ENCODE measurements around the gene MYO1D. TPM values are rescaled to one million over a fixed set of nuclear protein-coding genes. Genes with fewer than 3 reads are reported as not detected.

Gene MYO1D
- total RNA-seq, 8 experiments from 2014 or later: 1.6 to 9.8 (median 5.6) TPM

DNA sequence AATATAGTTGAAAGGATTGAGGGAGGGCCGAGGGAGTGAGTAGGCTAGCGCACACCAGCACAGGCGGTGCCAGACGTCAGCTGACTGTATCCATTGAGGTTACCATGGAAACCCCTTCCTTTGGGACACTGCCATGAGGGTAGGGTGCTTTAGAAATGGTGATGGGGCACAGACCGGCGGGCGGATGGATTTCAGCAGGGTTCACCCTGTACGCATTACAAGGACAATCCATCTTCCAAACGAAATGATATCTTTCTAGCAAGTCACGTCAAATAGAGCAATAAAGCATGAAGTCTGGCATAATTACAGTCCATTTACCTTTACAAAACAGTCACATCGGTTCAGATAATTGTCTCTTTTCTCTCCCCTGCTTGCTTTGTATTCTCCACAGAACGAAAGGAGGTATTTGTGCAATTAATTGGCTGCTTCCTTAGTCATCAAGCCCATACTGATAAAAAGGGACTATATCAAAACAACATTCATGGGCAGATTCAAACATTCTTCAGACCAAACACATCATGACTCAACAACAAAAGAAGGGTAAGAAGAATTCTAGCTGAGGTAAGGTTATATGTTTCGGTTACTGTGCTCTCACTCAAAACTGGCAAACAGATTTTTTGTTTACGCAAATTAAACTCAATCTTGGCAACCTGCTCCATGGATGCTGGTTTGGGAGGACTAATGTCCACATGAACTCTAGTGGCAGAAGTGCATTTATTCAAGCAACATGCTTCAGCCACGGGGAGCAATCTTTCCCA is 249.5 kb downstream of the MYO1D start:
- in situ Hi-C loops (cut with MboI; ENCODE audit: low pct_unique_long_range_greater_than_20kb in 2 of 9, low sequenced_read_pairs in 9 of 9, unreplicated experiment in 9 of 9): no loop called here
- WGBS, 10 experiments: 15 to 95% (median 24%) methylated on average over 2 to 14 of the region's 15 CpGs; no CpG with 5 or more reads in 1 of the 10 experiments
- ATAC-seq (replicated peaks in 6 of 8): peak in 5 of 8 experiments; percentile 100
- Histone ChIP-seq H3K4me1 (replicated peaks in 1 of 2) (peaks cover 22 to 30% of the 10 kb centered on the region in 2 donors), H3K27ac (peak overlapping the region in 1 of 2 donors; percentile 25), H3K4me3 (peak overlapping the region in 4 of 5 donors; percentile 5 to 20 (median 12))

DNA sequence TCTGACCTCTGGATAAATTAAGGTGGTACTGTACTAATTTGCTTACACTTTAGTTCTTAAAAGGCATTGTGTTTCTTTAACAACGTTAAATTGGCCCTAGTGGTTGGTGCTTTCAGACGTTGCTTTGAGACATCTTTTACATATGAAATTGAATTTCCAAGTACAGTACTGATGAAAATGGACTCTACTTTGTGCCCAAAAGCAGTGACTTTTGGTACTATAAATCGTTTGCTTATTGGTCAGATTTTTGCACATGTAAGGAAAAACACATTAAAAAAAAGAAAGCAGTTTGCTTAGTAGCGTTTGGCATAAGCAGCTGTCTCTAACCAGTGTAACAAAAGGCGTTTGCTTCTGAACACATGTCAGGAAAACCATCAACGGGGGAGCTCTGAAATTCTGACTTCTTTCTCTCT is 250.5 kb downstream of the MYO1D start:
- Histone ChIP-seq H3K27ac (peak overlapping the region; percentile 5 to 67), H3K4me1 (replicated peaks in 1 of 2) (peaks cover 22 to 30% of the 10 kb centered on the region in 2 donors), H3K4me3 (no peak overlapping the region)
- 4 to 35% (median 9%) methylated on average over 4 to 6 of the region's 6 CpGs for WGBS, 10 experiments
- ATAC-seq (replicated peaks in 6 of 8): peak in 1 of 8 experiments; percentile 34
- in situ Hi-C loops (cut with MboI; ENCODE audit: low pct_unique_long_range_greater_than_20kb in 2 of 9, low sequenced_read_pairs in 9 of 9, unreplicated experiment in 9 of 9): no loop called here

DNA sequence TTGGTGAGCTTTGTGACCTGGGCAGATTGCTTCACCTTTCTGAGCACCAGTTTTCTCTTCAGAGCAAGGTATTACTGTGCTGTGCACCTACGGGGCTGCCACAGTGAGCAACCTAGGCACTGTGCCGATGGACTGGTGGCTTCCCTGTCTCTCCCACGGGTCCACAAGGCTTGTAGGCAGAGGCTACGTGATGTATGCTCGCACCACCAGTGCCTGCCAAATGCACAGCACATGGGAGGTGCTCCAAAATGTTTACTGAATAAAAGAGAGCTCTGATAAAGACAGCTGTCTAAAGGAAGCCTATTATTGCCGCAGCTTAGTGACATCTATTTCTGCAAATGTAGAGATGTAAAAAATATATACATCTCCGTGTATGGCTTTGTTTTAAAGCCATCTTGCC is 251.0 kb downstream of the MYO1D start:
- peak overlapping the region; percentile 5 to 67 for H3K27ac ChIP-seq
- peak in 1 of 8 experiments; percentile 53 for ATAC-seq (replicated peaks in 6 of 8)
- no peak overlapping the region for H3K4me3 ChIP-seq
- peaks cover 22 to 30% of the 10 kb centered on the region in 2 donors for H3K4me1 ChIP-seq (replicated peaks in 1 of 2)
- WGBS, 10 experiments: 40 to 88% (median 73%) methylated on average over 1 to 6 of the region's 7 CpGs; no CpG with 5 or more reads in 3 of the 10 experiments
- in situ Hi-C loops (cut with MboI; ENCODE audit: low pct_unique_long_range_greater_than_20kb in 2 of 9, low sequenced_read_pairs in 9 of 9, unreplicated experiment in 9 of 9): no loop called here

DNA sequence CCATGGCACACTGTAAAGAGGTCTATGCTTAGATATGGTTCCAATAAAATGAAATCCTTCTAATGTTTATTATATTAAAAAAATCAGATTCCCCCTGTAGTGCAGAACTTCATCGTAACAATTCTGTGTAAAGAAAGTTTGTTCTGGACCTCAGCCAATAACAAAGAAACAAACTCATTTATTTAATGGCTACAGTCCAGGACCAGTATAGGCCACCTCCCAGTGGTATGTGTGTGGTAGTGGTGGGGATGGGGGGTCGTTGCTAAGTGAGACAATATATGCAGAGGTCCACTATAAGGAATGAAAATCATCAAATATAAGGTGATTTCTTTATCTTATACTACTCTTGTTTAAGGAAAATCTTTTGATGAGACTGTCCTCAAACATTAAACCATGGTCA is 253.7 kb downstream of the MYO1D start:
- Histone ChIP-seq H3K4me3 (no peak overlapping the region), H3K4me1 (replicated peaks in 1 of 2) (peaks cover 22 to 24% of the 10 kb centered on the region in 2 donors), H3K27ac (no peak overlapping the region)
- in situ Hi-C loops (cut with MboI; ENCODE audit: low pct_unique_long_range_greater_than_20kb in 2 of 9, low sequenced_read_pairs in 9 of 9, unreplicated experiment in 9 of 9): loop anchor here in 1 of 9 experiments (25.0 kb wide), 1 partner anchor 136 kb away; the partner anchor contains the start of gene CDK5R1
- WGBS, 10 experiments: 40 to 100% (median 77%) methylated on average over 1 to 2 of the region's 2 CpGs; no CpG with 5 or more reads in 1 of the 10 experiments
- ATAC-seq (replicated peaks in 6 of 8): no peak

DNA sequence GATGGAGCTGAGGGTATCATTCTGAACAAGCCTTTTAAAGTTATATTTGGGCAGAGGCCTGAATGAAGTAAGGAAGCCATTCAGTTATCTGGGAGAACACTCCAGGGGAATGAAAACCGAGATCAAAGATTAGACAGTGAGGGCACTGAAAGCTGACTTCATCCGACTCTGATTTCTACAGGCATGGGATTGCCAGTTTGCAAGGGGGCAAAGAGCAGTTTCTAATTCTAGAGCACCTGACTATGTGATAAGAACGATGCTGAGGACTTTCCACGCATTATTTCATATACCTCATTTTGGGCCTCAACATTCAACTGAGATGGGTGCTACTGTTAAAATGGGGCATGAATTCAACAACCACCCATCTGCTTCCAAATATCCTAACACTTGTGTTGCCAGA is 254.4 kb downstream of the MYO1D start:
- H3K4me3 ChIP-seq: no peak overlapping the region
- in situ Hi-C loops (cut with MboI; ENCODE audit: low pct_unique_long_range_greater_than_20kb in 2 of 9, low sequenced_read_pairs in 9 of 9, unreplicated experiment in 9 of 9): loop anchor here in 1 of 9 experiments (25.0 kb wide), 1 partner anchor 135 kb away; the partner anchor contains the start of gene CDK5R1
- peaks cover 17% of the 10 kb centered on the region in 2 donors for H3K4me1 ChIP-seq (replicated peaks in 1 of 2)
- no peak for ATAC-seq (replicated peaks in 6 of 8)
- no peak overlapping the region for H3K27ac ChIP-seq
- 80 to 100% (median 91%) methylated on average over 1 to 4 of the region's 4 CpGs; no CpG with 5 or more reads in 3 of the 10 experiments for whole genome bisulfite sequencing, 10 experiments

DNA sequence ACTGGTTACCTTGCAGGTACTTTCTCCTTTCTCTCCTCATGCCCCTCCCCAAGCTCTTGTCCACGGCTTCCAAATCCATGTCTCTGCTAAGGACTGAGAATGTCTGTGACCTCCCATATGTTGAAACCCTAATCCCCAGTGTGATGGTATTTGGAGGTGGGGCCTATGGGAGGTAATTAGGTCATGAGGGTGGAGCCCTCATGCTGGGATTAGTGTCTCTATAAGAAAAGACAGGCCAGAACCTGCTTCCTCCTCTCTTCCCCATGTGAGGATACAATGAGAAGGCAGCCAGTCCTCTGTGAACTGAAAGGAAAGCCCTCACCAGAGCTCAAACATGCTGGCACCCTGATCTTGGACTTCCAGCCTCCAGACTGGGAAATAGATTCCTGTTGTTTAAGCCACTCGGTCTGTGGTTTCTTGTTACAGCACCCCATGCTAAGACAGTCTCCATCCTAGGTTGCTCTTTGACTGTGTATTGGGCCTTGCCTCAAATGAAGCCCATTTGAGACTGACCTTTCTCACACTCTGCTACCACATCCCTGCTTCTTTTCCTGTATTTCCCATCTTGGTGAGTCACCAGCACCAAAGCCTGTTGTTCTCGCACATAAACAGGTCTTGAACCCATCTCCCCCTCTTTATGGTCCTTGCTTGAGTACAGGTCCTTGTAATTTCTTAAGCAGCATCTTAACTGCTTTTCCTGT is 255.2 kb downstream of the MYO1D start:
- in situ Hi-C loops (cut with MboI; ENCODE audit: low pct_unique_long_range_greater_than_20kb in 2 of 9, low sequenced_read_pairs in 9 of 9, unreplicated experiment in 9 of 9): loop anchor here in 1 of 9 experiments (25.0 kb wide), 1 partner anchor 134 kb away; the partner anchor contains the start of gene CDK5R1
- Histone ChIP-seq H3K4me1 (replicated peaks in 1 of 2) (peaks cover 12 to 13% of the 10 kb centered on the region in 2 donors), H3K27ac (no peak overlapping the region), H3K4me3 (no peak overlapping the region)
- 29 to 74% (median 58%) methylated on average over 1 to 3 of the region's 3 CpGs; no CpG with 5 or more reads in 5 of the 10 experiments for WGBS, 10 experiments
- ATAC-seq (replicated peaks in 6 of 8): peak in 3 of 8 experiments; percentile 79 to 93 (median 80)

DNA sequence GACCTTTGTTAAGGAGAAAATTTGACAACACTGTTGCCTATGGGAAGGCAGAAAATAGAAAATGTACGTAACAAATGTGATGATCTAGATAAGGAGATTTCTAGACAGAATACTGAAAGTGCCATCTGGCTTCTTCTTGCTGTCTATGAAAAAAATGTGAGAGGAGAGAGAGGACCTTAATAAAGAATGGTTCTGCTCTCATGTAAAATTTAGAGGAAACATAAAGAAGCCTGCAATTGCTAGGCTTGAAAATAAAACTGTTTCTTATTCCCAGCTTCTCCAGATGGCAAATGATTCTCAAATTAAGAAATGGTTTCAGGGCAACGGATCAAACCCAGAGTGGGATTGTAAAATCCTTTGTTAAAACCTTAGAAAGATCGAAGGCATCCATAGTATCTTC is 261.6 kb downstream of the MYO1D start:
- H3K4me1 ChIP-seq (replicated peaks in 1 of 2): no peaks in the 10 kb centered on the region
- in situ Hi-C loops (cut with MboI; ENCODE audit: low pct_unique_long_range_greater_than_20kb in 2 of 9, low sequenced_read_pairs in 9 of 9, unreplicated experiment in 9 of 9): loop anchor here in 1 of 9 experiments (25.0 kb wide), 1 partner anchor 128 kb away; the partner anchor contains the start of gene CDK5R1
- H3K4me3 ChIP-seq: no peak overlapping the region
- 52 to 90% (median 74%) methylated on average over 2 to 3 of the region's 3 CpGs for WGBS, 10 experiments
- no peak for ATAC-seq (replicated peaks in 6 of 8)
- H3K27ac ChIP-seq: no peak overlapping the region

DNA sequence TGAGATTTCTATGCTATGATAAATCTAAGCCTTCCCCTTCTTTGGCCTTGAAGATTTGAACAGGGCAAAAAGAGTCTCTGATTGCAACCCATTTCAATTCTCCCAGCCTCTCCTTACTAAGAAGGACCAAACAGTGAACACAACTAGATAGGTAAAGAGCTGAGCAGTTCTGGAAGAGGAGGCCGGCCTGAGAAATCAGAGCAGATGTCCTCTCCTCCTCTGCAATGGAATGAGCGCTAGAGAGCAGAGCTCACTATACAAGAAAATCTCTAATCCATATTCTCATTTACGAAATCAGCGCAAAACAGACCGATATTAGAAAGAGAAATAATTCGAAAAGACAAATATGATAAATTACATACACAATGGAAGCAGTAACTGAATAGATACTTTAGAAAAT is 266.0 kb downstream of the MYO1D start:
- no peaks in the 10 kb centered on the region for H3K4me1 ChIP-seq (replicated peaks in 1 of 2)
- H3K4me3 ChIP-seq: no peak overlapping the region
- 78 to 95% (median 84%) methylated on average over 3 to 6 of the region's 6 CpGs; no CpG with 5 or more reads in 1 of the 10 experiments for WGBS, 10 experiments
- in situ Hi-C loops (cut with MboI; ENCODE audit: low pct_unique_long_range_greater_than_20kb in 2 of 9, low sequenced_read_pairs in 9 of 9, unreplicated experiment in 9 of 9): loop anchor here in 1 of 9 experiments (25.0 kb wide), 1 partner anchor 124 kb away; the partner anchor contains the start of gene CDK5R1
- no peak overlapping the region for H3K27ac ChIP-seq
- no peak for ATAC-seq (replicated peaks in 6 of 8)

DNA sequence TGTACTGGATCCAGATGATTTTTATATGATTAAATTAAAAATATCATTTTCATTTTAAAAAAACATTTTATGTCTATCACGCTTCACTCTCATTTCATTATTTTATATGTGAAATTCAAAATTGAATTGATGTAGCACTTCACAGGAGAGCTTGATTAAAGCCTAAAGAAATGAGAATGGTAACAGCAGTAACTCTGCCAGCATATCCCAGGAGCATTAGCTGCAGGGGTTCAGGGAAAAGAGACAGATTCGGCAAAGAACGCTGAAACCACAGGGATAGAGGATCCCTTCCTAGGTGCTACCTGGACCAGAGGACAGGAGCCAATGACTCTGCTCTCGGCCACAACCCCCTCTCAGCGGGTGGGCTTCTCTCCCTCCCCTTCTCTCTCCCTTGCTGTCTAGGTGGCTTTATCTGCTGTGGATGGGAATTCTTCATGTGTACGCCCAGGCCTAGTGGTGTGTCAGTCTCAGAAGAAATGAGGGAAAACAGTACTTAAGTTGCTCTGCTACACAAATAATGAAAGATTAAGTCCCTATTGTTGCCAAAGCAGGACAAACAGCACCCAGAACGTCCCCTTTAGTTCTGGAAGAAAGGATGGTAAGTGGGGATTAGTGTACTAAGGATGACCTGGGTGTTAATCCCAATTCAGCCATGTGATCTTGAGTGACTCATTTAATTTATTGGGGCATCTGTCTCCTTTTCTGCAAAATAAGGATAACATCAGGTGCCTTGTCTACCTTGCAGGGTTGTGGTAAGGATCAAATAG is 266.9 kb downstream of the MYO1D start:
- ATAC-seq (replicated peaks in 6 of 8): no peak
- in situ Hi-C loops (cut with MboI; ENCODE audit: low pct_unique_long_range_greater_than_20kb in 2 of 9, low sequenced_read_pairs in 9 of 9, unreplicated experiment in 9 of 9): loop anchor here in 1 of 9 experiments (25.0 kb wide), 1 partner anchor 123 kb away; the partner anchor contains the start of gene CDK5R1

DNA sequence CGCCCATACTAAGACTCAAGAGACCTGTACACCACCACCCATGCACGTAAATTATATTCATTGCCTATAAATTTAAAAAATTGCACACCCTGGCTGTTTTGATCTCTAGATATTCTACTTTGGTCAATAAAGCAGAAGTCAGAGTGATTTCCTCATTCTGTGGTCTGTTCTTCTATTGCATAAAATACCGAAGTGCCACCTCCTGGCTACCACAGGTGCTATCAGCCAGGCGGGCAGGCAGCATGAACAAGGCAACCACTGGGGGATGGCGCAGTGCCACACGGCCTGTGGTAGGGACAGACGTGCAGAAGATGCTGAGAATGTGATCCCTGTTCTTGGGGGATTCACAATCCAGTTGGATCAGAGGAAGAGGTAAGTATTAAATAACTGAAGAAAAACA is 267.8 kb downstream of the MYO1D start:
- WGBS, 10 experiments: 74 to 100% (median 82%) methylated on average over 2 to 6 of the region's 7 CpGs; no CpG with 5 or more reads in 3 of the 10 experiments
- in situ Hi-C loops (cut with MboI; ENCODE audit: low pct_unique_long_range_greater_than_20kb in 2 of 9, low sequenced_read_pairs in 9 of 9, unreplicated experiment in 9 of 9): loop anchor here in 1 of 9 experiments (25.0 kb wide), 1 partner anchor 122 kb away; the partner anchor contains the start of gene CDK5R1
- H3K4me1 ChIP-seq (replicated peaks in 1 of 2): no peaks in the 10 kb centered on the region
- H3K27ac ChIP-seq: no peak overlapping the region
- ATAC-seq (replicated peaks in 6 of 8): peak in 2 of 8 experiments; percentile 29 to 36
- no peak overlapping the region for H3K4me3 ChIP-seq

More for the DNA sequence above, 266.9 kb downstream of the MYO1D start:
- no peak overlapping the region for H3K27ac ChIP-seq
- no peak overlapping the region for H3K4me3 ChIP-seq
- H3K4me1 ChIP-seq (replicated peaks in 1 of 2): no peaks in the 10 kb centered on the region
- 0 to 100% (median 78%) methylated on average over 1 to 7 of the region's 7 CpGs; no CpG with 5 or more reads in 1 of the 10 experiments for WGBS, 10 experiments

DNA sequence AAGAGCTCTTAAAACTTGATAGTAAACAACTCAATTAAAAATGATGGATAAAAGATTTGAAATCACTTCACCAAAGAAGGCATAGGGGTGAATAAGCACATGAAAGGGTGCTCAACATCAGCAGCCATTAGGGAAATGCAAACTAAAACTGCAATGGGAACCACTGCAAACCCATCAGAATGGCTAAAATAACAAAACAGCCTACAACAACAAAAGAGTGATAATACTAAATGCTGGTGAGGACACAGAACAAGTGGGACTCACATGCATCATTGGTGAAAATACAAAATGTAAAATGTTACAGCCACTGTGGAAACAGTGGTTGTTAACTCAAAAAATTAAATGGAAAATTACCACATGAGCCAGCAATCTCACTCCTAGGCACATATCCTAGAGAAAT is 268.7 kb downstream of the MYO1D start:
- in situ Hi-C loops (cut with MboI; ENCODE audit: low pct_unique_long_range_greater_than_20kb in 2 of 9, low sequenced_read_pairs in 9 of 9, unreplicated experiment in 9 of 9): loop anchor here in 1 of 9 experiments (25.0 kb wide), 1 partner anchor 121 kb away; the partner anchor contains the start of gene CDK5R1
- H3K4me3 ChIP-seq: no peak overlapping the region
- no peak for ATAC-seq (replicated peaks in 6 of 8)
- H3K4me1 ChIP-seq (replicated peaks in 1 of 2): no peaks in the 10 kb centered on the region
- no peak overlapping the region for H3K27ac ChIP-seq

DNA sequence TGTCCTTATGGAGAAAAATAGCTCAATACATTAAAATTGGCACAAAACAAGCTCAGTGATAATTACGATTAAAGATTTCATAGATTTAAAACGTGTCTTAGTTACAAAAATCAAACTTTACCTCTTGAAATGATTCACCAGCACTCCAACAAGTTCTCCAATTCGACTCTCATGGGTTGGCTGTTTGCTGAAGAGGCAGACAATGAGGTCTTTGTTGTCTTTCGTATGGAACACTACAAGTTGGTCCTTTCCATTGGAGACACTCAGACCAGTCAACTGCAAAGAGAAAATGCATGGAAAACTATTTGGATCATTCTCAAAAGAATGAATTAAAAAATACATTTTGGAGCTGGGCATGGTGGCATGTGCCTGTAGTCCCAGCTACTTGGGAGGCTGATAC is 272.0 kb downstream of the MYO1D start:
- Histone ChIP-seq H3K27ac (no peak overlapping the region), H3K4me3 (no peak overlapping the region), H3K4me1 (replicated peaks in 1 of 2) (no peaks in the 10 kb centered on the region)
- ATAC-seq (replicated peaks in 6 of 8): no peak
- in situ Hi-C loops (cut with MboI; ENCODE audit: low pct_unique_long_range_greater_than_20kb in 2 of 9, low sequenced_read_pairs in 9 of 9, unreplicated experiment in 9 of 9): loop anchor here in 1 of 9 experiments (25.0 kb wide), 1 partner anchor 118 kb away; the partner anchor contains the start of gene CDK5R1
- WGBS, 10 experiments: 38 to 81% (median 64%) methylated on average over 1 to 4 of the region's 4 CpGs; no CpG with 5 or more reads in 1 of the 10 experiments
